ENCODE results near the gene TFPT.

- TF ChIP-seq SMC3 (IDR thresholded peaks at IDR 0.05; ENCODE audit: low read depth, low read length) (no peak), RAD21 (IDR thresholded peaks at IDR 0.05; ENCODE audit: low read length) (no peak), BHLHE40 (IDR thresholded peaks at IDR 0.05; ENCODE audit: low read depth, low read length) (no peak), CTCF (conservative IDR thresholded peaks at IDR 0.05; ENCODE audit: low read depth, low read length) (no peak), POLR2A (IDR thresholded peaks at IDR 0.05; ENCODE audit: low read depth, low read length) (no peak), USF2 (IDR thresholded peaks at IDR 0.05; ENCODE audit: low read depth, low read length) (no peak), MAZ (IDR thresholded peaks at IDR 0.05; ENCODE audit: borderline replicate concordance, low read depth, low read length) (no peak), ELK1 (IDR thresholded peaks at IDR 0.05; ENCODE audit: borderline replicate concordance, low read depth, low read length) (no peak), RCOR1 (IDR thresholded peaks at IDR 0.05; ENCODE audit: insufficient replicate concordance, low read length) (no peak), FOS (IDR thresholded peaks at IDR 0.05; ENCODE audit: low read depth, low read length) (no peak), CEBPB (IDR thresholded peaks at IDR 0.05; ENCODE audit: low read depth, low read length) (no peak), MAFK (IDR thresholded peaks at IDR 0.05; ENCODE audit: low read depth, low read length) (no peak), RFX5 (IDR thresholded peaks at IDR 0.05; ENCODE audit: low read depth, low read length) (no peak), MXI1 (IDR thresholded peaks at IDR 0.05; ENCODE audit: borderline replicate concordance, low read depth, low read length) (no peak)
These were observed 30.2 kb upstream of the TFPT start for GRCh38 chr19:54145541-54146158.

Measured in IMR-90 (cell line).